Stimulated activated naive CD4-positive, alpha-beta T cell (primary cell): ENCODE data around the gene SEPTIN1.
A peak's percentile ranks its signal among the peaks of the same experiment; 100 is the strongest.
"Not testable (repeated sequence)": the region's sequence is repeated elsewhere in the genome, so short reads cannot be mapped to it uniquely, and the experiment has no call there.

Experiments
- DNase-seq, 6 experiments: peaks; one replicate each; lab custom pipeline; 2025; lab: John Stamatoyannopoulos, UW

The SEPTIN1 gene

GRCh38 chr16:30341971-30342370, 40.4 kb downstream of the SEPTIN1 start:
- DNase-seq: peak in 1 of 6 experiments; percentile 16

DNA sequence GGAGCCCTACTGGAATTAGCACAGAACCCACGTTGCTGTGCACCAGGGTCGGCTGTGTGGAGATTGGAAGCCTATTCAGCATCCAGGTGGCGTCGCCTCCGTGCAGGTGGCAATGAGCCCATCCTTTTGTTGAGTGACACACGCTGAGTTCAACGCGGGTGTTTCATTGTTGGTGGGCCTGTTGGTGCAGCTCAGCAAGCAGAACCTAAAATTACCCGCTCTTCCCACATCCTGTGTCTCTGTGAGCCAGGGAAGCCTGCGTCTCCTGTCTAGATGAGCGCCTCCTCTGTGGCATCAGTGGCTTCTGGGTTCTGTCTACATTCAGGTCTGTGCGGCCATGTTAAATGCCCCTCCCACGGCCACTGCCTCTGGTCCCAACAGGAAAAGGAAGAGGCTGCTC, 41.7 kb downstream of the SEPTIN1 start:
- DNase-seq: no peak

GRCh38 chr16:30338715-30339114, 43.6 kb downstream of the SEPTIN1 start:
- not testable (repeated sequence) for DNase-seq

DNA sequence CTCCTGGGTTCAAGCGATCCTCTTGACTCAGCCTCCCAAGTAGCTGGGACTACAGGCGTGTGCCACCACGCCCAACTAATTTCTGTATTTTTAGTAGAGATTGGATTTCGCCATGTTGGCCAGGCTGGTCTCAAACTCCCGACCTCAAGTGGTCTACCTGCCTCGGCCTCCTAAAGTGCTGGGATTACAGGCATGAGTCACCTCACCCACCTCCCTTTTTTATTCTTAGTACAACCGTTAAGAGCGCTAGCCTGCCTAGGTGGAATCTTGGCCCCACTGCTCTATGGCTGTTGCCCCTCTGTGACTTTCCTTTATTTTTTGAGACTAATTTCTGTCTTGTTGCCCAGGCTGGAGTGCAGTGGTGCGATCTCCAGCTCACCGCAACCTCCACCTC, 44.4 kb downstream of the SEPTIN1 start:
- not testable (repeated sequence) for DNase-seq

DNA sequence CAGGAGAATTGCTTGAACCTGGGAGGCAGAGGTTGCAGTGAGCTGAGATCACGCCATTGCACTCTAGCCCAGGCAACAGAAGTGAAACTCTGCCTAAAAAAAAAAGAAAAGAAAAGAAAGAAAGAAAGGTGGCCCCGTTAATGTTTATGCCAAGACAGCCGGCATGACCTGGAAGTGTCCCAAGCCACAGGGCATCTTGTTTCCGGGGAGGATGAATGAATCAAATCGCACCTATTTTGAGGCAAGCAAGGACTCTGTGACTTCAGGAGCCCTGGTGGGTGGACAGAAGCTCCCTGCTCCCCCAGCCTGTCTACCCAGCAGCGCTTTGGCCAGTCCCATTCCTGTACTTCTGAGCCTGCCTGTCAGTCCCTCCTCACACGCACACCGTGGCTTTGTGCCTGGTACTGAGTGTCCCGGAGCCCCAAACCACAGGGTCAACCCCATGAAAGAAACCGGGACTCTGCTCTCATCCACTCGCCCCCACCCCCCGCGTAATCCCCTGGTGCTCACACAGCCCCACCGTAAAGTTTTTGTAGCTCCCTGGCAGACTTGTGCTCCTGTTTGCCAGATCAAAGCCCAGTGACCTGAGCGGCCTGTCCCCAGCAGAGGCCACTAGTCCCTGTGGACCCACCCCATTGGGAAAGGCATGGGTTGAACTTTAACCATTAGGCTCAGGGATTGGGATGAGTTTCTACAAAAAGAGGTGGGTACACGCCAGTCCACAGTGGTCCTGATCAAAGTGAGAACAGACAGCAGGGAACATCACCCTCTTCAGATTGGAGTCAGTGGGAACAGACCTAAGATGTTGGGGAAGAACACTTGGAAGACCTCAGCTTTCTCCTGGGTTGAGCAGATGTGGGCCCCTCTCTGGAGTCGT, 46.5 kb downstream of the SEPTIN1 start:
- DNase-seq: peak in 3 of 6 experiments; percentile 36 to 84 (median 60)

GRCh38 chr16:30335028-30335597, 47.2 kb downstream of the SEPTIN1 start:
- DNase-seq: peak; percentile 72 to 93 (median 86)

- peak; percentile 68 to 93 (median 85) for DNase-seq
Measured at GRCh38 chr16:30334473-30334989, 47.8 kb downstream of the SEPTIN1 start.
